Neural progenitor cell (in vitro differentiated cells): Measurements from ENCODE around the gene RPL32. TPM values are rescaled to one million over a fixed set of nuclear protein-coding genes. Genes with fewer than 3 reads are reported as not detected.
A peak's percentile ranks its signal among the peaks of the same experiment; 100 is the strongest.

Experiments used
- DNase-seq: peaks from one replicate; pipeline ENCODE4 v3.0.0-alpha.2; 2016; ENCODE audit warnings: low spot score
- H2AFZ ChIP-seq: fragments of 200-600 bp; sonication (generic); replicated peaks from 2 replicates; pipeline ENCODE4 v1.6.1; 2016; ENCODE audit warnings: antibody characterized with exemption
- H3F3A ChIP-seq: fragments of 200-600 bp; sonication (generic); 2 replicates; pipeline ENCODE4 v1.6.1; 2016; ENCODE audit warnings: antibody characterized with exemption, low read depth
- H3K27ac ChIP-seq: fragments of 200-600 bp; sonication (generic); 2 replicates; pipeline ENCODE4 v1.5.1; 2016; ENCODE audit warnings: mild to moderate bottlenecking
- H3K27me3 ChIP-seq: fragments of 200-600 bp; sonication (generic); 2 replicates; pipeline ENCODE4 v1.6.1; 2016; ENCODE audit warnings: mild to moderate bottlenecking, moderate library complexity
- H3K36me3 ChIP-seq: fragments of 200-600 bp; sonication (generic); 2 replicates; pipeline ENCODE4 v1.5.1; 2016
- H3K4me1 ChIP-seq: fragments of 200-600 bp; sonication (generic); 2 replicates; pipeline ENCODE4 v1.6.1; 2016; ENCODE audit warnings: mixed run types
- H3K4me2 ChIP-seq: fragments of 200-600 bp; sonication (generic); 2 replicates; pipeline ENCODE4 v1.6.1; 2016
- H3K4me3 ChIP-seq: fragments of 200-600 bp; sonication (generic); 2 replicates; pipeline ENCODE4 v1.5.1; 2016
- H3K79me2 ChIP-seq: fragments of 200-600 bp; sonication (generic); 2 replicates; pipeline ENCODE4 v1.6.1; 2016; ENCODE audit warnings: low read depth
- H3K9ac ChIP-seq: fragments of 200-600 bp; sonication (generic); 2 replicates; pipeline ENCODE4 v1.6.1; 2016
- H3K9me3 ChIP-seq: fragments of 200-600 bp; sonication (generic); 2 replicates; pipeline ENCODE4 v1.5.1; 2016; ENCODE audit warnings: low read depth
- H4K20me1 ChIP-seq: fragments of 200-600 bp; sonication (generic); 2 replicates; pipeline ENCODE4 v1.6.1; 2016; ENCODE audit warnings: low read depth
- H3K27ac Mint-ChIP-seq: 3 replicates; pipeline ENCODE4 v1.8.0; 2021; ENCODE audit warnings: mixed read lengths
- H3K27me3 Mint-ChIP-seq: 2 replicates; pipeline ENCODE4 v1.8.0; 2022; ENCODE audit warnings: low read depth, mild to moderate bottlenecking, inconsistent platforms, moderate library complexity, mixed read lengths; ENCODE audit not compliant: insufficient read depth
- H3K36me3 Mint-ChIP-seq: 3 replicates; pipeline ENCODE4 v1.8.0; 2021; ENCODE audit warnings: mixed read lengths
- H3K4me1 Mint-ChIP-seq: 3 replicates; pipeline ENCODE4 v1.8.0; 2021; ENCODE audit warnings: mixed read lengths
- H3K4me3 Mint-ChIP-seq: 3 replicates; pipeline ENCODE4 v1.8.0; 2021; ENCODE audit warnings: mild to moderate bottlenecking, moderate library complexity, mixed read lengths
- H3K9me3 Mint-ChIP-seq: 3 replicates; pipeline ENCODE4 v1.8.0; 2020; ENCODE audit warnings: mixed read lengths
- EZH2 ChIP-seq: fragments of 200-600 bp; sonication (generic); IDR thresholded peaks from 2 replicates; pipeline ENCODE4 v1.6.1; 2017; ENCODE audit warnings: antibody characterized with exemption, mild to moderate bottlenecking, moderate library complexity
- EZH2phosphoT487 ChIP-seq: fragments of 200-600 bp; sonication (generic); IDR thresholded peaks from 2 replicates; pipeline ENCODE4 v1.6.1; 2017; ENCODE audit warnings: antibody characterized with exemption
- total RNA-seq: library from RNA; depleted of rRNA; stranded (reverse); fragments of >200 nt; gene quantifications from 2 replicates; pipeline ENCODE4 v1.2.3, GENCODE V29; 2015; ENCODE audit warnings: low replicate concordance
- TF ChIP-seq, protein P1 (sequence below): fragments of 200-600 bp; sonication (generic); IDR thresholded peaks from 2 replicates; pipeline ENCODE4 v1.5.1; 2017; ENCODE audit warnings: antibody characterized with exemption, mild to moderate bottlenecking

The RPL32 gene
- total RNA-seq, 1 donor from 2014 or later: 2,309 TPM

DNA sequence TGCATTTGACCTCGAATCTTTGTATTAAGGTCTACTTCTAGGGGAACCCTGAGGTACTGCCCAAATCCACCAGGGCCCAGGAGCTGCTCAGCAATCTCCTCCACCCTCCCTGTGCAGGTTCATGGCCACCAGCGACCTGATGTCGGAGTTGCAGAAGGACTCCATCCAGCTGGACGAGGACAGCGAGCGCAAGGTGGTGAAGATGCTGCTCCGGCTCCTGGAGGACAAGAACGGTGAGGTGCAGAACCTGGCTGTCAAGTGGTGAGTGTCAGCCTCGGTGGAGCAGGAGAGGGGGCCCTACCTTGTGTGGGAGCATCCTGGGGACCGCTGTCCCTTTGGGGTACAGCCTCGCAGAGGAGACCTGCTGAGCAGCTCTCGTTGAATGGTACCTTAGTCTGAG, 38.0 kb downstream of the RPL32 start:
- Histone ChIP-seq H3K27me3 (no peaks in the 10 kb centered on the region), H3K27ac (no peak overlapping the region), H4K20me1 (no peaks in the 10 kb centered on the region), H3K9me3 (no peaks in the 10 kb centered on the region), H3K4me1 (no peaks in the 10 kb centered on the region), H3K4me3 (no peak overlapping the region), H3K36me3 (no peaks in the 10 kb centered on the region), H2AFZ (no peak overlapping the region), H3K9ac (no peak overlapping the region), H3F3A (peaks cover 5% of the 10 kb centered on the region), H3K4me2 (no peak overlapping the region), H3K79me2 (no peaks in the 10 kb centered on the region)
- no peak for DNase-seq
- TF ChIP-seq EZH2 (no peak), EZH2phosphoT487 (no peak)
- TF ChIP-seq, protein P1, sequence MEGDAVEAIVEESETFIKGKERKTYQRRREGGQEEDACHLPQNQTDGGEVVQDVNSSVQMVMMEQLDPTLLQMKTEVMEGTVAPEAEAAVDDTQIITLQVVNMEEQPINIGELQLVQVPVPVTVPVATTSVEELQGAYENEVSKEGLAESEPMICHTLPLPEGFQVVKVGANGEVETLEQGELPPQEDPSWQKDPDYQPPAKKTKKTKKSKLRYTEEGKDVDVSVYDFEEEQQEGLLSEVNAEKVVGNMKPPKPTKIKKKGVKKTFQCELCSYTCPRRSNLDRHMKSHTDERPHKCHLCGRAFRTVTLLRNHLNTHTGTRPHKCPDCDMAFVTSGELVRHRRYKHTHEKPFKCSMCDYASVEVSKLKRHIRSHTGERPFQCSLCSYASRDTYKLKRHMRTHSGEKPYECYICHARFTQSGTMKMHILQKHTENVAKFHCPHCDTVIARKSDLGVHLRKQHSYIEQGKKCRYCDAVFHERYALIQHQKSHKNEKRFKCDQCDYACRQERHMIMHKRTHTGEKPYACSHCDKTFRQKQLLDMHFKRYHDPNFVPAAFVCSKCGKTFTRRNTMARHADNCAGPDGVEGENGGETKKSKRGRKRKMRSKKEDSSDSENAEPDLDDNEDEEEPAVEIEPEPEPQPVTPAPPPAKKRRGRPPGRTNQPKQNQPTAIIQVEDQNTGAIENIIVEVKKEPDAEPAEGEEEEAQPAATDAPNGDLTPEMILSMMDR: no peak
- Mint-ChIP-seq H3K27ac (no peak overlapping the region), H3K4me3 (no peak overlapping the region), H3K9me3 (no peaks in the 10 kb centered on the region), H3K4me1 (no peaks in the 10 kb centered on the region), H3K27me3 (peaks cover 4% of the 10 kb centered on the region), H3K36me3 (peaks cover 7% of the 10 kb centered on the region)

DNA sequence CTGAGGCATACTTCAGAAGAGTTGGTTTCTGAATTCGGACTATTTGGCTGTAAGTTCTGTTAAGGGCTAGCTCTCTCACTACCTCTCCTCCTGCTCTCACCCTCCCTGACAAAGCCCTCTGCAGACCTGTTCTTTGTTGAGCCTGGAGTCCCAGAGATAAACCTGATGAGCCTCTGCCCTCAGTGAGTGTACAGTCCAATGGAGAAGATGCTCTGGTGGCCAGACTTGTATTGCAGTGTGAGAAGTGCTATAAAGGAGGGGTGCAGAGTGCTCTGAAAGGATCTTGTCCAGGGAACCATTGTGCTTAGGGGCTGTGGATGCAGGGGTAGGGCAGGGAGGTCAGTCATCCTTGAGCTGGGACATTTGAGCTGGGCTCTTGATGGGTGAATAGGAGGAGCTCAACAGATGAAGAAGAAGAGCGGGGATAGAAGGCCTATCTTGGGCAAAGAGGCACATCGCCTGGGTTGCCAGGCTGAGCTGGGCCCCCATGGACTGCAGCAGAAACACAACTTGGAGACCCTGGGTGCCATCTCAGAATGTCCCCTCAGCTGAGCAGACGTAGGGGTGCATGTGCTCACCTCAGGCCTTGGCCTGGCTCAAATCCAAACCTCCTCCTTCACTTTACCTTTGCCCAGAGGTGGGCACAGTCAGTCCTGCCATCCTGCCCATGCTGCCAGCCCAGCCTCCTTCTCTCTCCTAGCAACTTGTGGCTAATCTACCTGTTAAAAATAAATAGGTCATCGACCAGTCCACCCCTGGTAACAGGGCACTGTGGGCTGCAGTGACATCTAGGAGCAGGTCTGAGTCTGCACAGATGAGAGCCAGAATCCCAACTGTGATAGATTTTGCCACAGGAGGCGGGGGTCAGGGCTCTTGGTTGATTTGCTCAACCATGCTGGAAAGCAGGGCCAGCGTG, 41.6 kb downstream of the RPL32 start:
- peak overlapping the region; percentile 36 for H3K27ac Mint-ChIP-seq
- H3K4me2 ChIP-seq: no peak overlapping the region
- H3K4me3 Mint-ChIP-seq: no peak overlapping the region
- peaks cover 4% of the 10 kb centered on the region for H3K27me3 Mint-ChIP-seq
- H3K4me1 Mint-ChIP-seq: peaks cover 18% of the 10 kb centered on the region
- H3K36me3 Mint-ChIP-seq: peaks cover 7% of the 10 kb centered on the region
- H3K9me3 Mint-ChIP-seq: no peaks in the 10 kb centered on the region
- no peak overlapping the region for H3K4me3 ChIP-seq
- no peak overlapping the region for H2AFZ ChIP-seq
- no peaks in the 10 kb centered on the region for H3K79me2 ChIP-seq
- H3F3A ChIP-seq: peaks cover 18% of the 10 kb centered on the region
- H3K9me3 ChIP-seq: no peaks in the 10 kb centered on the region
- H3K4me1 ChIP-seq: peaks cover 3% of the 10 kb centered on the region
- no peak overlapping the region for H3K27ac ChIP-seq
- H3K9ac ChIP-seq: no peak overlapping the region
- DNase-seq: no peak
- no peaks in the 10 kb centered on the region for H4K20me1 ChIP-seq
- no peak for TF ChIP-seq EZH2phosphoT487
- no peak for TF ChIP-seq EZH2
- TF ChIP-seq, protein P1: no peak
- no peaks in the 10 kb centered on the region for H3K36me3 ChIP-seq
- H3K27me3 ChIP-seq: peaks cover 7% of the 10 kb centered on the region

DNA sequence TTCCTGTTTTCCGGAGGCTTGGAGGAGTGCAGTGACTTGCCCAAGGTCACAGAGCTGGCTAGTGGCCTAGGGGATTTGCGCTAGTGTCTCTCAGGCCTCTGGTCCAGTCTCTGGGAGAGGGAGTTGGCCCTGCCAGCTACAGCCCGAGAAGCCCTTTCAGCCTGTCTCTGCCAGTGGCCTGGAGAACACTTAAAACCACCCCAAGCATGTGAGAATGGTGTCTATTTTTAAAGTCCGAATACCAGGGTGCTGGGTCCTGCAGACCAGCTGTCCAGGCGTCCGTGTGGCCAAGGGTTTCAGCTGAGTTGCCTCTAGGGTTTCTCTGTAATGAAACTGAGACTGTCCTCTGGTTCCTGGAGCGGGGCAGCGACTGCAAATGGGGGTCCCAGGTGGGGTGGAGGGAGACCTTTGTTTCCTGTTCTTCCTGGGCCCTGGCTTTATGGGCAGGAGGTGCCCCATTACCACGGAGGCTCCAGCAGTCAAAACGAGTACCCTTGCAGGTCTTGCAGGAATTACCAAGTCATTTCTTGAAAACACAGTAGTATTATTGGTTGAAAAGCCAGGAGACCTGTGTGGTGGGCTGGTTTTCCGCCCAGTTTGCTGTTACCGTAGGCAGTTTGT, 42.7 kb downstream of the RPL32 start:
- Histone ChIP-seq H2AFZ (no peak overlapping the region), H3K36me3 (no peaks in the 10 kb centered on the region), H3K79me2 (no peaks in the 10 kb centered on the region), H3F3A (peaks cover 18% of the 10 kb centered on the region), H3K4me3 (no peak overlapping the region), H3K27me3 (peaks cover 7% of the 10 kb centered on the region), H3K9ac (no peak overlapping the region), H3K4me1 (peaks cover 3% of the 10 kb centered on the region), H3K4me2 (no peak overlapping the region), H4K20me1 (no peaks in the 10 kb centered on the region), H3K27ac (no peak overlapping the region), H3K9me3 (no peaks in the 10 kb centered on the region)
- H3K9me3 Mint-ChIP-seq: no peaks in the 10 kb centered on the region
- DNase-seq: no peak
- H3K4me1 Mint-ChIP-seq: peaks cover 18% of the 10 kb centered on the region
- TF ChIP-seq EZH2phosphoT487: no peak
- TF ChIP-seq EZH2: no peak
- TF ChIP-seq, protein P1: no peak
- H3K36me3 Mint-ChIP-seq: peaks cover 3% of the 10 kb centered on the region
- peaks cover 5% of the 10 kb centered on the region for H3K27me3 Mint-ChIP-seq
- H3K4me3 Mint-ChIP-seq: peak overlapping the region; percentile 89
- no peak overlapping the region for H3K27ac Mint-ChIP-seq
